Activated effector memory CD4-positive, alpha-beta T cell treated with Interleukin-2 at 50 U/mL for 16 hours (primary cell): ENCODE measurements around the gene RHD.
"Not testable (repeated sequence)": the region's sequence is repeated elsewhere in the genome, so short reads cannot be mapped to it uniquely, and the experiment has no call there.

Experiments used
- DNase-seq: peaks from one replicate; pipeline ENCODE4 v3.0.0-alpha.2; 2020

The RHD gene

DNA sequence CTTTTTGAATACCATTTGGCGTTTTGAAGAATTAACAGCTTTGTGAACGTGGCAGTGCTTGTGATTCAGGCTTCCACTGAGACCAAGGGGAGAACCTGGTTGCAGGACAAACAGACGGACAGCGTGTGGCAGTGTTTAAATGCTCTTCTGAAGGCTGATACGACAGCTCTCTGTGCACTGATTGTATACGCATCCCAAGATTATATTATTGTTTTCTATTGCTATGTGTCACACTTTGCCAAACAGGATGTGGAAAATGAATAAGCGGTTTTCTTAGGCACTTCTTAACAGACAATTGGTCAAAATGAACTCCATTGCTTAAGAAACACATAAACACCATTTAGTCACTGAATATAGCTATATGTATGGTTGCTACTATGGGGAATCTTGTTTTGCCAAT lies 12.5 kb upstream of the RHD start:
- not testable (repeated sequence) for DNase-seq

DNA sequence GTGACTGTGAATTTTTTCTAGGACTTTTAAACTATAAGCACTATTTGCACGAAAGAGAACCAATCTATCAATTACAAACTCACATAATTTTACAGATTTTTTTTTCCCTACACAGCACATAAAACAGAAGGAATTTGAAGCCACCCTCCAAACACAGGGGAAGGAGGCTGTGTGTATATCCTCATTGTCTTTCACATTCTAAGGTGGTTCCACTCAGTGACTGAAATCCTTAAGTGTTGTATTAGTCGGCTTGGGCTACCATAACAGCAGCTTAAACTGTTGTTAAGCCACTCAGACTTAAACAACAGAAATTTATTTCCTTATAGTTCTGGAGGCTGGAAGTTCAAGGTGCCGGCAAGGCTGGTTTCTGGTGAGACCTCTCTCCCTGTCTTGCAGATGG lies 12.0 kb upstream of the RHD start:
- DNase-seq = not testable (repeated sequence)

DNA sequence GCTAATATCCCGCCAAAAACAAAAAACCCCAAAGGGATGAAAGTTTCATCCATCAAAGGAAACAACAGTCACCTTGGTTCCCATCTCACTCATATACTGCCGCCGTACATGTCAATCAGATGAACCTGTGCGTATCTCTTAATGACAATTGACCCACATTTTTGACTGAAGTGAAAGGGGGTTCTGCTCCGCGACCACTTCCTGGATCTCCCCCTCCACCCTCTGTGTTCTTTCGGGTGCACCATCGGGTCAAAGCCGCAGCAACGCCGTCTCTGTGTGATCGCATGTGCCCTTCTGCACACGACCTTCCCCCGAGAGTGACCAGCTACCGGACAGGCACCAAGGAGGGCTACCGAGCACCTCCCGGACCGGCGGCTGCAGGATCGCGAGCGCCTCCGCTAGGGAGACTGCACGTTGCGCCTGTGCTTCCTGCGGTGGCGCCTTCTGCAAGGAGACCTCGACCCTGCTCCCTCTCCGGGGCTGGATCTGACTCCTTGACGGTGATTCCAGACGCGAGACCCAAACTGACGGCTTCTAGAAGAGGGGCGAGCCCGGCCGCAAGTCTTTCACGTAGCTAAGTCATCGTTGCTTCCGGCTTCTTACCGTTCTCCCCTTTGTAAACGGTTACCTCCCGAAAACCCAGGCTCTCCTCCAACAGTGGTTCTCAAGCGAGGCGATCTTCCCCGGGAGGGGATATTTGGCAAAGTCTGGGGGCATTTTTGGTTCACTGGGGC lies 5.6 kb upstream of the RHD start:
- DNase-seq = not testable (repeated sequence)

DNA sequence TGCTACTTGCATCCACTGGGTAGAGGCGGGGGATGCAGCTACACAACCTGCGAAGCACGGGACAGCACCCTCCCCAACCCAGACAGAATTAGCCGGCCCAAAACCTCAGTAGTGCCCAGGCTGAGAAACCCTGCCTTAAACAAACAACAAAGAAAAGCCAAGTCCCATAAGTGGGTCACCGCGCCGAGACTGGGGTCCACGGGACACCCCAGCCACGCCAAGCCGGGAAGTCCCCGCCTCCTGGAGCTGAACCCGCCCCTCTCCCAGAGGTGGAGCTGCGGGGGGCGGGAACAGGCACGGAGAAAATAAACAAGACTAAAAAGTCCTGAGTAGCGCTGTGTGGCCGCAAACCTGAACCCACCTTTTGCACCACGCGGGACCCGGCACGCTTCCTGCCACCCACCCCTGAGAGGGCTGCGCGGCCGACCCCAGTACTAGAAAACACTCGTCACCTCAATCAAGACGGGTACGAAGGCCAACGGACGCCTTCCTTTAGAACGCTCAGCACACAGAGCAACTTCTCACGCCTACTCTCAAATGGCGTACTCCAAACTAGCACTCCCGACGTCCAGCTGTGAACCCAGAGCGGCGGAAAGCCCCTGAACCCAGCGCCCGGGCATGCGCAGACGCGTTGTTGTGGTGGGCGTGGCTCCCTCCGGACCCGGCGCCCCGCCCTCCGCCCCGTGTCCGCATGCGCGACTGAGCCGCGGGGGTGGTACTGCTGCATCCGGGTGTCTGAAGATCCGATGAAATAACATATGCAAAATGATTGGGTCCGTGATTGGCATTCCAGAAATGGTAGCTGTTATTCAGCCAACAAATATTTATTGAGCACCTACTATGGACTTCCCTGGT lies 4.8 kb upstream of the RHD start:
- DNase-seq = peak; percentile 78

DNA sequence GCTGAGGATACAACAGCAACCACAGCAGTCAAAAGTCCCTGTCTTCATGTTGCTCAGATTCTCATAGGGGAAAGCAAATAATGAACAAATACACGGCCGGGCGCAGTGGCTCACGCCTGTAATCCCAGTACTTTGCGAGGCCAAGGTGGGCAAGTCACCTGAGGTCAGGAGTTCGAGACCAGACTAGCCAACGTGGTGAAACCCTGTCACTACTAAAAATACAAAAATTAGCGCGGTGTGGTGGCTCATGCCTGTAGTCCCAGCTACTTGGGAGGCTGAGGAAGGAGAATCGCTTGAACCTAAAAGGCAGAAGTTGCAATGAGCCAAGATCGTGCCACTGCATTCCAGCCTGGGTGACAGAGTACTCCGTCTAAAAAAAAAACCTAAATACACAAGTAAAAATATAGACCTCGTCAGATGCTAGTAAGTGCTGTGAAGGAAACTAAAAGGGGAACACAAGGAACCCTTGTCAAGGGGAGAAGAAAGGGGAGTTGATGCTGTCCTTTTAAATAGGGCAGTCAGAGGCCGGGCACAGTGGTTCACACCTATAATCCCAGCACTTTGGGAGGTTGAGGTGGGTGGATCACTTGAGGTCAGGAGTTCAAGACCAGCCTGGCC lies 4.1 kb upstream of the RHD start:
- DNase-seq = not testable (repeated sequence)

DNA sequence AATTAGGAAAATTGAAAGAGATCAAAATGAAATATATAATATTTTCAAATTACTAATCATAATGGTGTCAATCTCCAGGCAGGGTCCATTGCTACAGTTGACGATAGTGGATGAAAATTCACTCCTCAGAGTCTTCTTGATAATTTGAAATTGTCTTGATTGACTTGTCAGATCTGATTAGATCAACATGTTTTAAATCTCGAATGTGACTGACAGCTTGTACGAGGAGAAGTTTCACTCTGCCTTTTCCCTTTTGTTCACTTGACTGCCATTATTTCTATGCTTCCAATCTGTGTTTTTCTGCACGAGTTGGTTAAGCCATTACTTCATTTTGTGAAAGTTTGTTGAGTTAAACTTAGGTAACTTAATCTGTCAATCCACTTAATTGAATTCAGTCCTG lies 3.3 kb downstream of the RHD start:
- not testable (repeated sequence) for DNase-seq

DNA sequence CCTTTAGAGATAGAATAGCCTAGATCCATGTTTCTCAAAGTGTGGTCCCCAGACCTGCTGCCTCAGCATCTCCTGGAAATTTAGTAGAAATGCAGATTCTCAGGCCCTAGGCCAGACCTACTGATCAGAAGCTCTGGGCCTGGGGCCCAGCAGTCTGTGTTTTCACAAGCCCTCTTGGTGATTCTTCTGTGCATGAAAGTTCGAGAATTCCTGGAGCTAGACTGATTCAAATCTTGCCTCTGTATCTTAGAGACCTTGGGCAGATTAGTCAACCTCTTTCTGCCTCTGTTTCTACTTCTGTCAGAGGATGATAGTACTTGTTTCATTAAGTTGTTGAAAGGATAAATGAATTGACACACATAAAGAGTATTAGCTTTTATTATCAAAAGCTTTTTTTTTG lies 5.0 kb downstream of the RHD start:
- not testable (repeated sequence) for DNase-seq

DNA sequence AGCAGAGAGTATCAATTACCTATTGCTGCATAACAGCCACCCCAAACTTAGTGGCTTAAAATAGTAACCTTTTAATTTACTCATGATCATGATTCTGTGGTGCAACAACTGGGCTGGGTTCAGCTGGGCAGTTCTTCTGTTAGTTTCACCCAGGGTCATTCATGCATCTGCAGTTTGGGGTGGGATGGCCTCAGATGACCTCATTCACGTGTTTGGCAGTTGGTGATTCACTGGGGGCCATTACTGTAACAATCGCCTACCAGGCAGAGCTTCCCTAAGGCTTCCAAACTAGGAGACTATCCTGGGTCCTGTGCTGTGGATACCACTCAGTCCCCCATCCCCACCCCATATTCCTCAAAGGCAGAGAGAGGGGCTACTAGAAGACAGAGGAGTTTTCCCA lies 6.0 kb downstream of the RHD start:
- DNase-seq = not testable (repeated sequence)

DNA sequence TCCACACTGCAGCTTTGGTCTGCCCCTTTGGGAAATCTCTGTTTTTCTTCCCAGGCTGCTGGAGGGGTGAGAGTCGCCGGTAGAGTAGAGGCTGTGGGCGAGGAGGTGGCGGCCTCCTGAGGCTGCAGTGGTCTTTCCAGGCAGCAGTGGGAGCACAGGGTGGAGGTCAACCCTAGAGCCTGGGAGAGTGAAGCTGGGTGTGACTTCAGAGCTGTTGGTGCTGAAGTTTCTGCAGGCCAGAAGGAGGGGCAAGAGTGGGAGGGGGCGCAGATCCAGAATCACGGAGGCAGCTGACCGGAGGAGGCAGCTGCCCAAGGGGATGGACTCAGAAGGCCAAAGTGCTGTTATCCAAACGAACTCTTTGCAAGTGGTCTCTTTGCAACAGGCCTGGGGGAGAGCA lies 6.5 kb downstream of the RHD start:
- DNase-seq = not testable (repeated sequence)

DNA sequence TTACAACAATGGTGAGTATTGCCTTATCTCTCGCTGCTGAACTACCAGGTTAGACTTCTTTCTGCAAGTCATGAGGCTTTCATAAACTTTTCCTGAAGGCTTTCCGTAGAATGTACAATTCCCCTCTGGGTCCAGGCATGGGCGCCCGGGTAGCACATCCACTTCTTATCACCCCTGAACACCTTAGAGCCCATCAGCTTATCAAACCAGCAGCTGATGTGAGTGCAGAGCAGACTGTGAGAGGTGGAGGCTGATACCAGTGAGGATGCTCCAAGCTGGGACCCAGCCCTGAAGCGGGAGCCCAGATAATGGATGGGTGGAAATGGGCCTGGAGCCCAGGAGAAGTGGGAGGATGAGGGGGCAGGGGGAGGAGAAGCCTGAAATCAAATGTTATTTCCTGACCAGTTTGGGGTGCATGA lies 7.4 kb downstream of the RHD start:
- not testable (repeated sequence) for DNase-seq

DNA sequence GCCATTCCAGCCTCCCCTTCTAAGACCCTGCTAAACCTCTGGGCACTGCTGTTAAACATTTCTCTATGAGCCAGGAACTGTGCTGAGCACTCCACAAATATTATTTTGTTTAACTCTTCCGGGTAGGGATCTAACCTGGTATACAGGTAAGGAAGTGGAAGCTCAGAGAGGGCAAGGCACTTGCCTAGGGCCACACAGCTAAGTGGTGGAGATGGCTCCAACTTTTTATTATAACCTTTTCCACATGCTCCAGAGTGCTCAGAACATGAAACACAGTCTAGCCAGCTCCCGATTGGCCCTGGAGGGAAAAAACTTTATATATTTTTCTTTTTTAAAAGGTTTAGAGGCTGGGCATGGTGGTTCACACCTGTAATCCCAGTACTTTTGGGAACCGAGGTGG lies 13.6 kb downstream of the RHD start:
- not testable (repeated sequence) for DNase-seq

DNA sequence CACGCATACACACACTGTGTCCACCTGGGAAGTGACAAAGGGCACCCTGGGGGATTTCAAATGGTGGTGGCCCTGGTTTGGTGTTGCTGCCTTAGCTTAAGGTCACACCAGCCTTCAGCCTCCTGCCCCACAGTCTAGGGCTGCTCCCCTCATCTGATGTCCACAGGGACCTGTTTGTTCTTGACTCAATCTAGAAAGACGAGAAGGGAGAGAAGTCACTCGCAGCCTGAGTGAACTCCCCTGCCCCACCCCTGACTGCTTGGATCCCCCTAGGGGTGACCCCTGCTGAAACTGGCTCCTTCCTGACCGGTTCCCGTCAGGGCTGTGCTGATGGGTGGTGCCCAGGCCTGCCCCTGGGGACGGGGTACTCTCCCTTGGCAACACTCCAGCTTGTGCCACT lies 14.9 kb downstream of the RHD start:
- DNase-seq = not testable (repeated sequence)

DNA sequence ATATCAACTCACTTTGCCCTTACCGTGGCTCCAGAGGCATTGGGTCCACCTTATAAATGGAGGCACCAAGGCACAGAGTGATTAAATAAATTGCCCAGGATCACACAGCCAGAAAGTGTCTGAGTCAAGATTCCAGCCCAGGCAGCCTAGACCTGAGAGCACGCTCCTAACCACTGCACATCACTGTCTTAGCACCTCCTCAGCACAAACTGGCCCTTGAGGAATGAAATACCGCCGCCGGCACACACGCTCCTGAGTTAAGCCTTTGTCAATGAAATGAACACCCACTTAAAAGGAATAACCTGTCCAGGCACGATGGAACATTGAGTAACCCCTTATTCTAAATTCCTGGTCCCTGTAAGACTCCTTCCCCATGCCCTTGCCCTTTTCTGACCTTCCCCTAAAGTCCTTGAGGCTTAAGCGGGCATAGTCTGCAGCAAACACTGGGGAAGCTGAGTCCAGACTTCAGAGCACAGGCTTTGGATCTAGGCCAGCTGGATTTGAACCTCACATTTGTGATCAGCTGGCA lies 16.3 kb downstream of the RHD start:
- DNase-seq = not testable (repeated sequence)

DNA sequence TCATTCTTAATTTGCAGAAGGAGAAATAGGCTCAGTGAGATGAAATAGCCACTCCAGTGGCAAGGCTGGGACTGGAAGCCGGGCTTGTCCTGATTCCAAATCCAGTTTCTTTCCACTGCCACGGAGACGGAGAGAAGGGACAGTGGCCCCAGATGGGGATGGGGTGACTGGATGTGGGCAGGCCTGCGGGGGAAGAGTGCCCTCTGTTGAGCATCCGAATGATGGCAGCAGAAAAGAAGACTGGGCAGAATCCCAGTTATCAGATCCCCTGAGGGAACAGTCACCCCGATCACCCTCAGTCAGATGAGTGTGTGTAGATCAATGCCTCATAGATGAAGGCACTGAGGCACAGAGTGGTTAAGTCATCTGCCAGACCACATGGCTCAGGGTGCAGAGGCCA lies 17.7 kb downstream of the RHD start:
- DNase-seq = not testable (repeated sequence)

DNA sequence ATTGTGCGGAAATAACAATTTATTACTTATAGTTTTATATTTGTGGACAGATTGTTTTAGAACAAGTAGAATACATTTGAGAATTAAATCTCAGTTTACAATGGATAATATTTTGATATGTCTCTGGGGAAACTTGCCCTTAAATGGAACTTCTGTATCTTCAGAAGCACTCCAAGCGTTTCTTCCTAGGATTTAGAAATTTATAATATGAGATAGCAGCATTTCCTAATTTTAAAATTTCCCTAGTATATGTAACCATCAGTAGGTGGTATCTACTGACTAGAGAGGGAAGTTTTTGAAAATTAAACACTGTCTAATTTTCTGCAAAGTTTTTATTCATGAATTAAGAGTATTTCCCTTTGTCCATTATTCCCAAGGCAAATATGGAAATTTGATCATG lies 21.1 kb downstream of the RHD start:
- DNase-seq = not testable (repeated sequence)

DNA sequence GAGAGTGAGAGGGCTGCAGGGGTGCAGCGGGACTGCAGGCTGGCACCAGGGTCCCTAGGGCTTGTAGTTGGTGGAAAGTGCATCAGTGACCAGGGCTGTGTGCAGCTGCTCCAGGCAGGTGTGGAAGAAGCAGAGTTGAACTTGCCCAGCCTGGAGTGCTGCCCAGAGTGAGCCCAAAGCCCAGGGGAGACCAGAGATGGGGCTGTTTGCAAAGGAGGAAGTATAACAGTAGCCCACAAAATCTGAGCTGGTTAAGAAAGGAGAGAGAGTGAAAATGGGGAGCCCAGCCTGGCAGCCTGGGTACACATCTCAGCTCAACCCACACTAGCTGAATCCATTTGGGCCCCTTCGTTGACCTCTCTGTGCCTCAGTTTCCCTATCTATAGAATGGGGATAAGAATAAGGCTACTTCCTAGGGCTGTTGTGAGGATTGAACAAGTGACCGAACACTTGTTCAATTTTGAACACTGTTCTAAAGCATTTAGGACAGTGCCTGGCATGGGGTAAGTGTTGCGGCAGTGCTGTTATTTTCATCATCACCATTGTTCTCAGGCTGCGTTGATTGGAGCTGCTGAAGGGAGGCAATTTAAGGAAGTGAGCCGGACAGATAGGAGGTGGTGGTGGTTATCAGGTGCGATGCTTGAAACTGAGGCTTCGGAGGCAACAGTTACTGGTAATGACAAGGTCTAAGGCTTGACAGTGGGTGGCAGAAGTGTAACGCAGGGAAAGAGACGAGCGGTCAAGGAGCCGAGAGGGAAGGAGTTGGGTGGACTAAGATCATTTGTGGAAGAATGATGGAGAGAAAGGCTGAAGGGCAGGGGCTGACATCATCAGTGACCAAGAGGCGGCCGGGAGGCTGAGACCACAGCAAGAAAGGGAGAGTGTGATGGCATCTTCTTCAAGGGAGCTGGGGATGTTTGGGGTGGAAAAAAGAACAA lies 22.8 kb downstream of the RHD start:
- not testable (repeated sequence) for DNase-seq

DNA sequence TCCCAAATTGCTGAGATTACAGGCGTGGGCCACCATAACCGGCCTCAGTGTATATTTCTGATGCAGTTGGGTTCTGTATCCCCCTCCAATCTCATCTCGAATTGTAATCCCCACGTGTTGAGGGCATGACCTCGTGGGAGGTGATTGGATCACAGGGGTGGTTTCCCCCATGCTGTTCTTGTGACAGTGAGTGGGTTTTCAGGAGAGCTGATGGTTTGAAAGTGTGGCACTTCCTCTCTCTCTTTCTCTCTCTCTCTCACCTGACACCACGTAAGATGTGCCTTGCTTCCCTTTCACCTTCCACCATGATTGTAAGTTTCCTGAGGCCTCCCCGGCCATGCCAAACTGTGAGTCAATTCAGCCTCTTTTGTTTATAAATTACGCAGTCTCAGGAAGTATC lies 24.2 kb downstream of the RHD start:
- not testable (repeated sequence) for DNase-seq

DNA sequence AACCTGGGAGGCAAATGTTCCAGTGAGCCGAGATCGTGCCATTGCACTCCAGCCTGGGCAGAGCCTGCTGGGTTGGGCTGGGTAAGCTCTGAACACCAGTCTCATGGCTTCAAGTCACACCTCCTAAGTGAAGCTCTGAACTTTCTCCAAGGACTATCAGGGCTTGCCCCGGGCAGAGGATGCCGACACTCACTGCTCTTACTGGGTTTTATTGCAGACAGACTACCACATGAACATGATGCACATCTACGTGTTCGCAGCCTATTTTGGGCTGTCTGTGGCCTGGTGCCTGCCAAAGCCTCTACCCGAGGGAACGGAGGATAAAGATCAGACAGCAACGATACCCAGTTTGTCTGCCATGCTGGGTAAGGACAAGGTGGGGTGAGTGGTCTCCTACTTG lies 28.4 kb downstream of the RHD start:
- not testable (repeated sequence) for DNase-seq

DNA sequence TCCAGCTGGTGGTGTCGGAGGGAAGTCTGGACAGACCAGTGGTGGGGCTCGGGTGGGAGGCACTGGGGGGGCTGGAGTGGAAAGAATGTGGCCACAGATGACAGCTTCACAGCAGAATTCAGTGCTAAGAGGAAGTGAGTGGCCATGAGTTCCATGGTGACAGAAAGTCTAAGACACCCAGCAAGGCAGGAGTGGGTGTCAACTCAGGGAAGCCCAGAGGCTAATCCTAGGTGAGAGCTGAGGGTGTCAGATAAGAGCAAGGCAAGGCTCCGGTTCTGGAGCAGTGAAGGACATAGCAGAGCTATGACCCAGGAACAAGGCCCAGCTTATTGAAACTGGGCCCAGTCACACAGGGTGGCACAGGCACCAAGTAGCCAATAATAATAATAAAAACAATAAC lies 30.0 kb downstream of the RHD start:
- not testable (repeated sequence) for DNase-seq

DNA sequence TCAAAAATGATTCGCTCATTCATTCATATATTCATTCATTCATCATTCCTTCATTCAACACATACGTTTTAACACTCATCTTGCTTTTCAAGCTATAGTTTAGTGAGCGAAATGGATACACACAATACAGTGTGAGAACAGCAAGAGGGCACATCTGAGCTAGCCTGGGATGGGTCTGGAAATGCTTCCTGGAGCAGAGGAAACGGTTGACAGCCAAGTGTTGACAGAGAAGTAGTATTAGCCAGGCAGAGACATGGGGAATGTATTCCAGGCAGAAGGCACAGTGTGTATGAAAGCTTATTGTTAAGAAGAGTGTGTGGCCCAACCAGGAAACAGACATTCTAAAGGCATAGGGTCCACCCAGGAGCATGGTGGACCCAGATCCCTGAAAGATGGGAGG lies 32.6 kb downstream of the RHD start:
- not testable (repeated sequence) for DNase-seq

DNA sequence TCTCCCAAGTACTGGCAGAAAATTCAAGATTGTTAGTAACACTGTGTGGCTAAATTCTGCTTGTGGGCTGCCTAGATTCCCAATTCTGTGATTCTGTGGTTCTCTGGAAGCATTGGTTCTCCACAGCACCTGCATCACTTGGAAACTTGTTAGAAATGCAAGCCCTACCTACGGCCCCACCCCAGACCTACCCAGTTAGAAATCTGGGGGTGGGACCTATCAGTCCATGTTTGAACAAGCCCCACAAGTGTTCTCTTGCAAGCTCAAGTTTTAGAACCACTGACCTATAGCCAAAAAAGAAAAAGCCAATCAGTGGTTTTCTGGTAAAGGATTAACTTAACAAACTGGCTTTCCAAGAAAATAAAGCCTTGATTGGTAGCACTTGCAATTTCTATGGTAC lies 35.9 kb downstream of the RHD start:
- not testable (repeated sequence) for DNase-seq

DNA sequence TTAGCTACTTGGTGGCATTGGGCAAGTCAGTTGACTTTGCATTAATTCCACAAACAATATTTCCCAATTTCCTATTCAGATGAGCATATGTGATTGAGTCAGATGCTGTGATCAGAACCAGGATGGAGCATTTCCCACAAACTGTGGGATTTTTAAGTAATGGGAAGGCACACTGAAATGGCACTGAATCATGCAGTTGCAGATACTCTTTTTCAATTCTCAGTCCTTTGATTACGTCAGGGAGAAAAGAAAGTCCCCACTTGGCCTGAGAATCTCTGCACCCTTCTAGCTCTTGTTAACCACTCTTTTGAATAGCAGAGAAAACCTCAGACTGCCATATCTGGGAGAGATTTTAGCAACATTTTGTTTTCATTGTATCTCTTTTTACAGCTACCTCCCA lies 36.8 kb downstream of the RHD start:
- DNase-seq = not testable (repeated sequence)
